ENCODE results near the gene ALG3.

DNA sequence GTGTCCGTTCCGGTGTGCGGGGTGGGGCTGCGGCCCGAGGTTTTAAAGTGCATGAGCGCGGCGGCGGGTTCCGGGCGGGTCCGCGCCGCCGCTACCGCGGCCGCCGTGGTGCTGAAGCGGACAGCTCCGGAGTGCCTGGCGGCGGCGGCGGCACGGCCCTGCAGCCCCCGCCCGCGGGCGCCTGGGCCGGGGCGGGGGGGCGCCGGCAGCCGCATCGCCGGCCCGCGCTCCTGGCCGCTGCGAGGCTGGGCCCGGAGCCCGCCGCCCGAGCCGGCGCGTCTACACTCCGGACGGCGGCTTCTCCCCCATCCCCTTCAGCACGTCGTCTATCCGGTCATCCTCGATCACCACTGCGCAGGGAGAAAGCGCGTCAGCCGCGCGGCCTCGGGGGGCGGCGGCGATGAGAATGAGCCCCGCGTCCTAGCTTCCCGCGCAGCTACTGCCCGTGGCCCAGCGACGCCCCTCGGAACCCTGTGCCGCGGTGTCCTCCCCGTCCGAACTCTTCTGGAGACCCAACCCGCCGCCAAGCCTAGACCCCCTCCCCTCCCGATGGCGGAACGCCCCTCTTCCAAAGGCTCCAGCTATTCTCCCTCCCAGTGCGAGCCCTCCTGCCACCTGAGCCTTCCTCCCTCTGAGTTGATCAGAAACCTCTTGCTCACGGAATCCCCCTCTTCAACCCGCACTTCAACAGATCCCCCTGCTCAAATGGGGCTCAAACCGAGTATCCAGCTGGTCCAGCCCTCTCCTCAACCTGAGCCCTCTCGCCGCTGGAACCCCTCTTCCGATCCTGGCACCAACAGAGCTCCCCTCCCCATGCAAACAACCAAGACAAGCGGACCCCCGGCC, 11.3 kb upstream of the ALG3 start:
- TF ChIP-seq POLR2A (IDR thresholded peaks at IDR 0.05; ENCODE audit: low read depth, low read length) (no peak), TAF1 (IDR thresholded peaks at IDR 0.05; ENCODE audit: low read depth, low read length) (no peak), POLR2AphosphoS5 (IDR thresholded peaks at IDR 0.05; ENCODE audit: low read depth, low read length) (no peak), SPI1 (IDR thresholded peaks at IDR 0.05; ENCODE audit: low read depth, low read length) (no peak), PAX5 (IDR thresholded peaks at IDR 0.05; ENCODE audit: insufficient read depth, low read length, severe bottlenecking) (no peak), POU2F2 (IDR thresholded peaks at IDR 0.05; ENCODE audit: low read depth, low read length) (no peak)
